HG03520 (cell line): ENCODE results near the gene TLNRD1.
A peak's percentile ranks its signal among the peaks of the same experiment; 100 is the strongest.

Source experiments
- ATAC-seq: cut with Tn5 transposase; IDR thresholded peaks from one replicate; pipeline ENCODE4 v1.9.1; 2021; ENCODE audit warnings: mild to moderate bottlenecking, moderate library complexity; ENCODE audit not compliant: unreplicated experiment

TLNRD1 gene

GRCh38 chr15:80977627-80978036 lies 23.1 kb upstream of the TLNRD1 start:
- ATAC-seq: no peak

- ATAC-seq: no peak
Measured at GRCh38 chr15:80978685-80979329, 21.9 kb upstream of the TLNRD1 start.

GRCh38 chr15:80979538-80980200 lies 21.1 kb upstream of the TLNRD1 start:
- ATAC-seq: no peak

GRCh38 chr15:80982205-80982604 lies 18.5 kb upstream of the TLNRD1 start:
- ATAC-seq: no peak

GRCh38 chr15:80982839-80983238 lies 17.9 kb upstream of the TLNRD1 start:
- ATAC-seq: no peak

GRCh38 chr15:80984856-80985255 lies 15.9 kb upstream of the TLNRD1 start:
- no peak for ATAC-seq

- ATAC-seq: no peak
Measured at GRCh38 chr15:80985981-80986380, 14.7 kb upstream of the TLNRD1 start.

GRCh38 chr15:80986487-80986886 lies 14.2 kb upstream of the TLNRD1 start:
- ATAC-seq: no peak

- no peak for ATAC-seq
Measured at GRCh38 chr15:80988148-80988796, 12.5 kb upstream of the TLNRD1 start.

GRCh38 chr15:80989081-80989517 lies 11.6 kb upstream of the TLNRD1 start:
- ATAC-seq: peak; percentile 4

GRCh38 chr15:80989518-80990478 lies 10.9 kb upstream of the TLNRD1 start, which contains the start of gene MESD:
Gene MESD, minus strand, starts transcription at chr15:80989819. Its CDS starts 28 bp downstream, at chr15:80989791.
- ATAC-seq: peak; percentile 95

GRCh38 chr15:80990955-80991354 lies 9.8 kb upstream of the TLNRD1 start:
- no peak for ATAC-seq

GRCh38 chr15:80991421-80991820 lies 9.3 kb upstream of the TLNRD1 start:
- no peak for ATAC-seq

- ATAC-seq: no peak
Measured at GRCh38 chr15:80992006-80992405, 8.7 kb upstream of the TLNRD1 start.

- no peak for ATAC-seq
Measured at GRCh38 chr15:80992441-80992840, 8.3 kb upstream of the TLNRD1 start.

- ATAC-seq: no peak
Measured at GRCh38 chr15:80996247-80996646, 4.5 kb upstream of the TLNRD1 start.

GRCh38 chr15:80997692-80998091 lies 3.0 kb upstream of the TLNRD1 start:
- no peak for ATAC-seq

- ATAC-seq: no peak
Measured at GRCh38 chr15:80998251-80998650, 2.5 kb upstream of the TLNRD1 start.

- ATAC-seq: no peak
Measured at GRCh38 chr15:80999623-81000036, 1.1 kb upstream of the TLNRD1 start.

GRCh38 chr15:81000144-81000623 lies 539 bp upstream of the TLNRD1 start:
- ATAC-seq: no peak
